HepG2 (cell line): ENCODE data around the gene ALOXE3. TPM values are rescaled to one million over a fixed set of nuclear protein-coding genes. Genes with fewer than 3 reads are reported as not detected.
A peak's percentile ranks its signal among the peaks of the same experiment; 100 is the strongest.

Source experiments
- CBFB ChIP-seq: sonication (generic); formaldehyde crosslinking; IDR thresholded peaks from 2 replicates; pipeline ENCODE4 v1.4.0; 2020; ENCODE audit warnings: missing genetic modification reagents
- ERF ChIP-seq: IDR thresholded peaks from 2 replicates; pipeline ENCODE4 v1.6.1; 2018; ENCODE audit warnings: missing biosample characterization, missing genetic modification reagents
- HMGXB4 ChIP-seq, 2 experiments: sonication (generic) in 1 of 2; formaldehyde crosslinking in 1 of 2; IDR thresholded peaks; 2 replicates each; pipeline versions ENCODE4 v1.4.0 to v1.6.1; 2018 to 2020; ENCODE audit warnings: missing genetic modification reagents in 2 of 2, borderline replicate concordance in 1 of 2, low read depth in 1 of 2, mild to moderate bottlenecking in 1 of 2, missing biosample characterization in 1 of 2
- HNRNPL ChIP-seq: fragments of 200-400 bp; formaldehyde crosslinking; IDR thresholded peaks from 2 replicates; pipeline ENCODE4 v1.6.1; 2017; ENCODE audit warnings: mild to moderate bottlenecking, low read depth, low read length
- MYPOP ChIP-seq: sonication (generic); formaldehyde crosslinking; IDR thresholded peaks from 2 replicates; pipeline ENCODE4 v1.8.1; 2023; ENCODE audit warnings: mild to moderate bottlenecking, moderate library complexity, missing genetic modification reagents
- NR2F6 ChIP-seq, 2 experiments: IDR thresholded peaks; 2 replicates each; pipeline ENCODE4 v1.6.1; 2016; ENCODE audit warnings: antibody characterized with exemption in 1 of 2, mild to moderate bottlenecking in 1 of 2
- NRL ChIP-seq: sonication (generic); formaldehyde crosslinking; IDR thresholded peaks from 2 replicates; pipeline ENCODE4 v1.5.0; 2020; ENCODE audit warnings: missing genetic modification reagents, mild to moderate bottlenecking, moderate library complexity, borderline replicate concordance
- SALL1 ChIP-seq: sonication (generic); formaldehyde crosslinking; IDR thresholded peaks from 2 replicates; pipeline ENCODE4 v1.8.0; 2022; ENCODE audit warnings: mild to moderate bottlenecking, missing genetic modification reagents
- SAP130 ChIP-seq: IDR thresholded peaks from 2 replicates; pipeline ENCODE4 v1.6.1; 2016; ENCODE audit warnings: low read depth
- TAF1 ChIP-seq: sonication (generic); formaldehyde crosslinking; IDR thresholded peaks from 2 replicates; pipeline ENCODE4 v1.4.0; 2020; ENCODE audit warnings: missing genetic modification reagents
- TFDP2 ChIP-seq: sonication (generic); formaldehyde crosslinking; IDR thresholded peaks from 2 replicates; pipeline ENCODE4 v1.4.0; 2020; ENCODE audit warnings: missing genetic modification reagents
- YEATS2 ChIP-seq: sonication (generic); formaldehyde crosslinking; IDR thresholded peaks from 2 replicates; pipeline ENCODE4 v1.4.0; 2020; ENCODE audit warnings: missing genetic modification reagents, borderline replicate concordance
- ZFP1 ChIP-seq: IDR thresholded peaks from 2 replicates; pipeline ENCODE4 v1.6.1; 2016
- ZHX2 ChIP-seq, 2 experiments: sonication (generic) in 1 of 2; formaldehyde crosslinking in 1 of 2; IDR thresholded peaks; 2 replicates each; pipeline versions ENCODE4 v1.6.1 to v1.9.0; 2014 to 2022; ENCODE audit warnings: antibody characterized with exemption in 1 of 2, borderline replicate concordance in 1 of 2, inconsistent platforms in 1 of 2, low read depth in 1 of 2, missing genetic modification reagents in 1 of 2
- ZNF543 ChIP-seq: sonication (generic); formaldehyde crosslinking; IDR thresholded peaks from 2 replicates; pipeline ENCODE4 v1.4.0; 2020; ENCODE audit warnings: mild to moderate bottlenecking, missing genetic modification reagents
- ZNF768 ChIP-seq: sonication (generic); formaldehyde crosslinking; IDR thresholded peaks from 2 replicates; pipeline ENCODE4 v1.4.0; 2020; ENCODE audit warnings: missing genetic modification reagents
- ZNF850 ChIP-seq: sonication (generic); formaldehyde crosslinking; conservative IDR thresholded peaks from 2 replicates; pipeline ENCODE4 v1.9.0; 2021; ENCODE audit warnings: mild to moderate bottlenecking, missing genetic modification reagents
- polyA plus RNA-seq, 8 experiments: library from polyadenylated mRNA; depleted of rRNA in 3 of 8; stranded (reverse) in 7 of 8; unstranded in 1 of 8; fragments of >200 nt; fragmentation: Illumina TruSeq in 4 of 8; extraction: Trizol in 4 of 8; gene quantifications; 2 replicates each; pipeline versions ENCODE4 v1.2.1 to v1.2.3, GENCODE V29; 2011 to 2016; ENCODE audit warnings: low read depth in 4 of 8, missing spikeins in 1 of 8, mixed read lengths in 1 of 8; ENCODE audit not compliant: insufficient read depth in 1 of 8
- total RNA-seq, 5 experiments: library from RNA; depleted of rRNA; stranded (reverse); fragments of >200 nt; fragmentation: Illumina TruSeq; extraction: Trizol; gene quantifications; 2 replicates each; pipeline ENCODE4 v1.2.3, GENCODE V29; 2016; ENCODE audit warnings: low read depth in 1 of 5

The ALOXE3 gene
- total and polyA plus RNA-seq, 2 of the 13 experiments (the other 11 are each of a cell fraction or from before 2014, with no cell fraction given), result 0.07 TPM; not detected in 1

GRCh38 chr17:8162997-8163977, 45.0 kb upstream of the ALOXE3 start (continued):
- TF ChIP-seq HMGXB4 (CRISPR knock-in tag; IDR thresholded peaks at IDR 0.05; ENCODE audit: borderline replicate concordance in 1 of 2, low read depth in 1 of 2) (peak in 1 of 2 experiments; percentile 18; a peak in 2 of 4 replicates), ZNF543 (CRISPR knock-in tag) (0 out of 2 replicates have a peak, but pooled peaks have one; percentile 11), ERF (0 out of 2 replicates have a peak, but pooled peaks have one; percentile 2), HNRNPL (peak; percentile 24; the same call in 1 of the 2 replicates), NR2F6 (IDR thresholded peaks at IDR 0.05) (no peak), NR2F6 (CRISPR knock-in tag; IDR thresholded peaks at IDR 0.05) (0 out of 2 replicates have a peak, but pooled peaks have one; percentile 29), ZHX2 (IDR thresholded peaks at IDR 0.05; ENCODE audit: low read depth) (0 out of 2 replicates have a peak, but pooled peaks have one; percentile 20), ZHX2 (CRISPR knock-in tag; IDR thresholded peaks at IDR 0.05; ENCODE audit: borderline replicate concordance) (no peak), MYPOP (CRISPR knock-in tag) (peak; percentile 7; the same call in 1 of the 2 replicates), SALL1 (CRISPR knock-in tag) (0 out of 2 replicates have a peak, but pooled peaks have one; percentile 6), ZNF850 (CRISPR knock-in tag) (no peak), TFDP2 (CRISPR knock-in tag) (peak; percentile 49; the same call in 1 of the 2 replicates), ZNF768 (CRISPR knock-in tag) (peak; percentile 66), TAF1 (peak; percentile 37; the same call in 1 of the 2 replicates), ZFP1 (CRISPR knock-in tag) (no peak), CBFB (CRISPR knock-in tag) (no peak), SAP130 (CRISPR knock-in tag) (0 out of 2 replicates have a peak, but pooled peaks have one; percentile 32), YEATS2 (CRISPR knock-in tag) (0 out of 2 replicates have a peak, but pooled peaks have one; percentile 4), NRL (CRISPR knock-in tag) (no peak)
